ENCODE measurements around the gene MICU1. TPM values are rescaled to one million over a fixed set of nuclear protein-coding genes. Genes with fewer than 3 reads are reported as not detected.

The MICU1 gene
- total and polyA plus RNA-seq, 2 of the 13 experiments (the other 11 are each of a cell fraction or from before 2014, with no cell fraction given): 32.5 to 56.1 TPM

DNA sequence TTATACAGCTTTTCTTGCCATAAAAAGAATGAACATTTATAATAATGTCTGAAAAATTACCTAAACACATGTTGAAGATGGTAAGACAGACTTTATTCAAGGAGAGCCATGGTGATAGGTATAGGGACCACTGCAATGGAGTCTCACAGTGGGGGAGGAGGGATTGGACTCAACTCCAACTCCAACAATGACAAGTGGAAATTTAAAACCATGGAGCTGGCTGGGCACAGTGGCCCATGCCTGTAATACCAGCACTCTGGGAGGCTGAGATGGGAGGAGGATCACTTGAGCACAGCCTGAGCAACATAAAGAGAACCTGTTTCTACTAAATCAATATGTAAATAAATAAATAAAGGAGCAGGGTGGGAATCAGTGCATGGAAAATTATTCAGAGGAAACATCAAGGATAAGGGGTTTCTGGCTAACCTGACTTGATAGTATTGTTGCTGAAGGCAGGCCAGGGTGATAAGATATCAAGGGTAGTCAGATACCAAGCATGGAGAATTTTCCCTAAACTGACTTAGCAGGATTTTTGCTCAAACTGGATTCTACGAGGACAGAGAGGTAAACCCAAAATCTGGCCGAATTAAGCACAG, 19.5 kb upstream of the MICU1 start:
- Histone ChIP-seq H3K4me2 (ENCODE audit: low read depth, low read length) (no peak overlapping the region), H3K36me3 (replicated peaks in 1 of 2; ENCODE audit: control insufficient read depth in 1 of 2, insufficient read depth in 2 of 2, low read length in 2 of 2) (no peaks in the 10 kb centered on the region), H3K9me3 (ENCODE audit: low read length) (no peaks in the 10 kb centered on the region), H3K4me1 (ENCODE audit: insufficient read depth, low read length) (0 out of 2 replicates have a peak, but pooled peaks cover 4% of the 10 kb centered on the region), H2AFZ (ENCODE audit: low read length) (no peak overlapping the region), H3K27ac (ENCODE audit: extremely low read length, insufficient read depth, low read length) (no peak overlapping the region), H3K79me2 (ENCODE audit: insufficient read depth, low read length) (no peaks in the 10 kb centered on the region), H4K20me1 (ENCODE audit: insufficient read depth, low read length) (no peaks in the 10 kb centered on the region), H3K9ac (ENCODE audit: insufficient read depth, low read depth, low read length) (no peak overlapping the region), H3K4me3 (replicated peaks in 1 of 3; ENCODE audit: insufficient read depth in 1 of 3, low read depth in 2 of 3, low read length in 3 of 3) (no peak overlapping the region), H3K27me3 (ENCODE audit: control insufficient read depth in 1 of 2, insufficient read depth in 2 of 2, low read length in 2 of 2) (no peaks in the 10 kb centered on the region; a peak in 1 of 5 replicates)
- CTCF ChIA-PET (ENCODE audit: low intra/inter-chr PET ratio, low total read pairs): no interaction called here
- TF ChIP-seq ZSCAN22 (CRISPR knock-in tag; IDR thresholded peaks at IDR 0.05) (no peak), ZFP1 (CRISPR knock-in tag; IDR thresholded peaks at IDR 0.05) (no peak), NR2C2 (CRISPR knock-in tag; IDR thresholded peaks at IDR 0.05; ENCODE audit: borderline replicate concordance) (no peak), ZNF629 (CRISPR knock-in tag; conservative IDR thresholded peaks at IDR 0.05) (no peak), RFX3 (CRISPR knock-in tag; IDR thresholded peaks at IDR 0.05) (no peak), EZH2 (conservative IDR thresholded peaks at IDR 0.05; ENCODE audit: low read depth, low read length) (no peak), ISX (CRISPR knock-in tag; conservative IDR thresholded peaks at IDR 0.05) (no peak), ZNF207 (IDR thresholded peaks at IDR 0.05; ENCODE audit: borderline replicate concordance) (no peak)
- TF ChIP-seq, protein P1, sequence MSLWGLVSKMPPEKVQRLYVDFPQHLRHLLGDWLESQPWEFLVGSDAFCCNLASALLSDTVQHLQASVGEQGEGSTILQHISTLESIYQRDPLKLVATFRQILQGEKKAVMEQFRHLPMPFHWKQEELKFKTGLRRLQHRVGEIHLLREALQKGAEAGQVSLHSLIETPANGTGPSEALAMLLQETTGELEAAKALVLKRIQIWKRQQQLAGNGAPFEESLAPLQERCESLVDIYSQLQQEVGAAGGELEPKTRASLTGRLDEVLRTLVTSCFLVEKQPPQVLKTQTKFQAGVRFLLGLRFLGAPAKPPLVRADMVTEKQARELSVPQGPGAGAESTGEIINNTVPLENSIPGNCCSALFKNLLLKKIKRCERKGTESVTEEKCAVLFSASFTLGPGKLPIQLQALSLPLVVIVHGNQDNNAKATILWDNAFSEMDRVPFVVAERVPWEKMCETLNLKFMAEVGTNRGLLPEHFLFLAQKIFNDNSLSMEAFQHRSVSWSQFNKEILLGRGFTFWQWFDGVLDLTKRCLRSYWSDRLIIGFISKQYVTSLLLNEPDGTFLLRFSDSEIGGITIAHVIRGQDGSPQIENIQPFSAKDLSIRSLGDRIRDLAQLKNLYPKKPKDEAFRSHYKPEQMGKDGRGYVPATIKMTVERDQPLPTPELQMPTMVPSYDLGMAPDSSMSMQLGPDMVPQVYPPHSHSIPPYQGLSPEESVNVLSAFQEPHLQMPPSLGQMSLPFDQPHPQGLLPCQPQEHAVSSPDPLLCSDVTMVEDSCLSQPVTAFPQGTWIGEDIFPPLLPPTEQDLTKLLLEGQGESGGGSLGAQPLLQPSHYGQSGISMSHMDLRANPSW (CRISPR knock-in tag; IDR thresholded peaks at IDR 0.05; ENCODE audit: borderline replicate concordance): no peak
- FAIRE-seq (no peak), DNase-seq (ENCODE audit: low spot score) (no peak), ATAC-seq (no peak)
- in situ Hi-C loops (cut with HindIII; ENCODE audit: extremely low pct_ligation_motif_present, low pct_unique_long_range_greater_than_20kb) (no loop called here), intact Hi-C loops (cut with micrococcal nuclease; ENCODE audit: unreplicated experiment) (no loop called here)
- no TSS peak for BruUV-seq (replicated peaks)
- WGBS (ENCODE audit: low lambda C conversion rate): 0% methylated on average over 2 of the region's 2 CpGs
- POLR2A ChIA-PET: no interaction called here

All from HepG2 (cell line).